WERI-Rb-1 (cell line): ENCODE results near the gene ANTXR2.
A peak's percentile ranks its signal among the peaks of the same experiment; 100 is the strongest.

ENCODE experiments used
- DNase-seq: peaks from one replicate; pipeline ENCODE4 v3.0.0-alpha.2; 2020
- H3K27ac ChIP-seq: fragments of 250-450 bp; sonication (Bioruptor Pico); 2 replicates; pipeline ENCODE4 v1.5.1; 2020; ENCODE audit warnings: mild to moderate bottlenecking, moderate library complexity
- H3K27me3 ChIP-seq: fragments of 250-450 bp; sonication (Bioruptor Pico); 2 replicates; pipeline ENCODE4 v1.5.1; 2021; ENCODE audit warnings: mild to moderate bottlenecking, low read depth, moderate library complexity; ENCODE audit not compliant: insufficient read depth, severe bottlenecking
- H3K36me3 ChIP-seq: fragments of 250-450 bp; sonication (Bioruptor Pico); 2 replicates; pipeline ENCODE4 v1.5.1; 2020; ENCODE audit warnings: mild to moderate bottlenecking, moderate library complexity
- H3K4me3 ChIP-seq: 2 replicates; pipeline ENCODE4 v1.5.1; 2011; ENCODE audit warnings: low read depth, mild to moderate bottlenecking, control low read depth, low read length
- H3K9me3 ChIP-seq: fragments of 250-450 bp; sonication (Bioruptor Pico); 2 replicates; pipeline ENCODE4 v1.5.1; 2021; ENCODE audit warnings: mild to moderate bottlenecking, moderate library complexity; ENCODE audit not compliant: severe bottlenecking
- TF ChIP-seq, protein P1 (sequence below): IDR thresholded peaks from 2 replicates; pipeline ENCODE4 v1.5.1; 2011; ENCODE audit warnings: low read depth, mild to moderate bottlenecking, control low read depth, inconsistent platforms, low read length

ANTXR2 gene

DNA sequence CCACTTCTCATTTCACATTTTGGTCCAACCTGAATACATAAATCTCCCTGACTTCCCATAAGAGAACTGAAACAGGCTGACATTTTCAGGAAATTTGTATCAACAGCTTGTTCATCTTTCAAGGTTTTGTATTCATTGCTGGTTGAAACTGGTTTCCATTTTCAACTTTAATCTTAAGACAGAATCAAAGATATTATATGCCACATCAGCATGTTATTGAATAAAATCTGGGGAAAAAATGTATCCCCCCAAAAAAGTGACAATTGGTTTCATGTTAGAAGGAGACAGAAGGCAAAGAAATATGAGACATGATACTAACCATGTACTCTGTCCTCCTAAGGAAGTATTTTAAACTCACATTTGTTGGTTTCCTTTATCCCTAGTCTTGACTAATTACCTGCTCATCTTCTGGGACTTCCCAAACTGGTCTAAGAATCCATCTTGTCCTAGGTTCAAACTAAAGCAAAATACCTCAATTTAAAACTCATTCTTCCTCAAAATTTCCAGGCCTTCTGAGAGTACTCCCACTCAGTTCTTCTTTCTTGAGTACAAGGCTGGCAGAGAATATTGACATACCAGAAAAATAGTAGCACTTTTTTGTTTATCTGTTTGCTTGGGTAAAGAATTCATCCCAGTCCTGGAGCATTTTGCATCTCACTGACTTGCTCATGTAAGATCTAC, 3.1 kb upstream of the ANTXR2 start:
- TF ChIP-seq, protein P1, sequence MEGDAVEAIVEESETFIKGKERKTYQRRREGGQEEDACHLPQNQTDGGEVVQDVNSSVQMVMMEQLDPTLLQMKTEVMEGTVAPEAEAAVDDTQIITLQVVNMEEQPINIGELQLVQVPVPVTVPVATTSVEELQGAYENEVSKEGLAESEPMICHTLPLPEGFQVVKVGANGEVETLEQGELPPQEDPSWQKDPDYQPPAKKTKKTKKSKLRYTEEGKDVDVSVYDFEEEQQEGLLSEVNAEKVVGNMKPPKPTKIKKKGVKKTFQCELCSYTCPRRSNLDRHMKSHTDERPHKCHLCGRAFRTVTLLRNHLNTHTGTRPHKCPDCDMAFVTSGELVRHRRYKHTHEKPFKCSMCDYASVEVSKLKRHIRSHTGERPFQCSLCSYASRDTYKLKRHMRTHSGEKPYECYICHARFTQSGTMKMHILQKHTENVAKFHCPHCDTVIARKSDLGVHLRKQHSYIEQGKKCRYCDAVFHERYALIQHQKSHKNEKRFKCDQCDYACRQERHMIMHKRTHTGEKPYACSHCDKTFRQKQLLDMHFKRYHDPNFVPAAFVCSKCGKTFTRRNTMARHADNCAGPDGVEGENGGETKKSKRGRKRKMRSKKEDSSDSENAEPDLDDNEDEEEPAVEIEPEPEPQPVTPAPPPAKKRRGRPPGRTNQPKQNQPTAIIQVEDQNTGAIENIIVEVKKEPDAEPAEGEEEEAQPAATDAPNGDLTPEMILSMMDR, result no peak
- H3K27ac ChIP-seq, result no peak overlapping the region
- no peaks in the 10 kb centered on the region for H3K9me3 ChIP-seq
- no peak for DNase-seq
- H3K36me3 ChIP-seq, result no peaks in the 10 kb centered on the region; the same call in 1 of the 2 replicates
- H3K4me3 ChIP-seq, result no peak overlapping the region
- H3K27me3 ChIP-seq, result no peaks in the 10 kb centered on the region

DNA sequence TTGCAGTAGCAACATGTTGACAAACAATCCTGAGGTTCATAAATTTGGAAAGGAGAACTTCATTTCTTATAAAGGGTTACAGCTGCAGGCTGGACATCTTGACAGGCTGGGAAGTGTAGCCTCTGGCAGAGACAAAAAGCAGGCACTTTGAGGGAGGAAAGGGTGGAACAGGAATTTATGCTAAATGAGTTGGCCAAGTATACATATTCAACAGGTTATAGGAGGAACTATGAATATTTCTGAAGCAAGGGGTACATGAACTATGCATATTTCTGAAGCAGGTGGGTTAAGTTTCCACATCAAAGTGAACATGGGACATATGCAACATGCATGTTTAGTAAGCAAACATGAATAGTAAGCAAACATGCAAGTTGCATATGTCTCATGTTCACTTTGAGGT, 1.6 kb upstream of the ANTXR2 start:
- Histone ChIP-seq H3K36me3 (peaks cover under 1% of the 10 kb centered on the region), H3K27ac (no peak overlapping the region)
- DNase-seq, result no peak

GRCh38 chr4:80074069-80074468, 1.0 kb upstream of the ANTXR2 start:
- Histone ChIP-seq H3K9me3 (no peaks in the 10 kb centered on the region), H3K27ac (no peak overlapping the region), H3K36me3 (peaks cover 6% of the 10 kb centered on the region), H3K27me3 (no peaks in the 10 kb centered on the region), H3K4me3 (no peak overlapping the region)
- no peak for DNase-seq
- TF ChIP-seq, protein P1, result no peak

More for the DNA sequence above, 1.6 kb upstream of the ANTXR2 start:
- Histone ChIP-seq H3K4me3 (no peak overlapping the region), H3K9me3 (no peaks in the 10 kb centered on the region), H3K27me3 (no peaks in the 10 kb centered on the region)
- TF ChIP-seq, protein P1, result no peak

GRCh38 chr4:80073473-80074008, 512 bp upstream of the ANTXR2 start:
- Histone ChIP-seq H3K36me3 (peaks cover 12% of the 10 kb centered on the region), H3K4me3 (peak overlapping the region; percentile 84), H3K27me3 (no peaks in the 10 kb centered on the region), H3K9me3 (no peaks in the 10 kb centered on the region), H3K27ac (no peak overlapping the region; the same call in 1 of the 2 replicates)
- DNase-seq, result no peak
- TF ChIP-seq, protein P1, result no peak

- peak; percentile 67 for DNase-seq
- TF ChIP-seq, protein P1, result 0 out of 2 replicates have a peak, but pooled peaks have one; percentile 12
- peak overlapping the region; percentile 88 for H3K27ac ChIP-seq
- H3K36me3 ChIP-seq, result peaks cover 22% of the 10 kb centered on the region
- H3K27me3 ChIP-seq, result no peaks in the 10 kb centered on the region
- peak overlapping the region; percentile 84 for H3K4me3 ChIP-seq
- no peaks in the 10 kb centered on the region for H3K9me3 ChIP-seq
These were observed 743 bp downstream of the ANTXR2 start for GRCh38 chr4:80072228-80072743.
